ENCODE results near the gene HEMK1. TPM values are rescaled to one million over a fixed set of nuclear protein-coding genes. Genes with fewer than 3 reads are reported as not detected.

The HEMK1 gene
- total and polyA plus RNA-seq, 2 donors (not counting 1 experiment from before 2014, with no cell fraction given): 34.2 to 43.0 TPM

DNA sequence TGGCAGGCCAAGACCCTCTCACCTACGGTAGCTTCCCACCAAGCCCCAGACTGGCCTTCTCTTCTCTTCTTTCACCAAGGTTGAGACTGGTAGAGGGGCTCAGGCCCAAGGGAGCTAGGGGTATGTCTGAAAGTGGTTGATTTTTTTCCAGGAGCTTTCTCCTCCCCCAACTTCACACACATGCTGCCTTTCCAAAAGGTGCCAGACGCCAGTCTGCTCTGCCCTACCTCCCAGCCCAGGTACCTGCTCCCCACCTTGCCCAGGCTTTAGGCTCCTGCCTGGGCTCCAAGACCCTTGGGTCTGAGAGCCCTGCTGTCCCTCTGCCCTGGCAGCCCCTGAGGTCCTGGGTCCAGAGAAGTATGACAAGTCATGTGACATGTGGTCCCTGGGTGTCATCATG, 76.1 kb downstream of the HEMK1 start:
- no peaks in the 10 kb centered on the region for H3K27me3 ChIP-seq (replicated peaks in 1 of 4; ENCODE audit: control extremely low read depth in 1 of 4, control insufficient read depth in 3 of 4, insufficient read depth in 4 of 4, low read length in 3 of 4)
- WGBS (ENCODE audit: insufficient coverage): 88% methylated on average over 1 of the region's 2 CpGs
- Mint-ChIP-seq H3K4me1 (no peaks in the 10 kb centered on the region), H3K9me3 (ENCODE audit: insufficient read depth) (no peaks in the 10 kb centered on the region), H3K4me3 (no peak overlapping the region), H3K27me3 (no peaks in the 10 kb centered on the region), H3K27ac (no peak overlapping the region)
- ATAC-seq (ENCODE audit: low read depth): no peak
- ChIA-PET POLR2A (no interaction called here), CTCF (no interaction called here)
- H3K27ac ChIP-seq (ENCODE audit: low read length in 2 of 2): no peak overlapping the region
- peaks cover 0 to 59% of the 10 kb centered on the region in 2 experiments for H3K36me3 ChIP-seq (replicated peaks in 1 of 2; ENCODE audit: control extremely low read depth in 1 of 2, control insufficient read depth in 1 of 2, extremely low read depth in 1 of 2, insufficient read depth in 2 of 2, low read length in 1 of 2)
- H4K20me1 ChIP-seq (ENCODE audit: control insufficient read depth, insufficient read depth, low read length, poor library complexity, severe bottlenecking): no peaks in the 10 kb centered on the region
- no peak overlapping the region for H2AFZ ChIP-seq (ENCODE audit: insufficient read depth, low read depth, low read length, poor library complexity, severe bottlenecking)
- intact Hi-C loops (cut with micrococcal nuclease): no loop called here
- DNase-seq: no peak
- H3K79me2 ChIP-seq (ENCODE audit: control insufficient read depth, insufficient read depth, low read length): no peaks in the 10 kb centered on the region
- H3K9me3 ChIP-seq (ENCODE audit: control extremely low read depth in 1 of 3, control insufficient read depth in 2 of 3, insufficient read depth in 1 of 3, low read length in 2 of 3): no peaks in the 10 kb centered on the region
- no peak overlapping the region for H3K4me3 ChIP-seq (ENCODE audit: control extremely low read depth in 1 of 5, extremely low read depth in 1 of 5, insufficient read depth in 1 of 5, low read depth in 2 of 5, low read length in 4 of 5)
- H3K9ac ChIP-seq (ENCODE audit: low read length): no peak overlapping the region
- H3K4me2 ChIP-seq (replicated peaks; ENCODE audit: low read depth, low read length, poor library complexity, severe bottlenecking): no peak overlapping the region
- H3K4me1 ChIP-seq (ENCODE audit: control insufficient read depth in 2 of 2, insufficient read depth in 2 of 2, low read length in 2 of 2): no peaks in the 10 kb centered on the region
- TF ChIP-seq, protein P1, sequence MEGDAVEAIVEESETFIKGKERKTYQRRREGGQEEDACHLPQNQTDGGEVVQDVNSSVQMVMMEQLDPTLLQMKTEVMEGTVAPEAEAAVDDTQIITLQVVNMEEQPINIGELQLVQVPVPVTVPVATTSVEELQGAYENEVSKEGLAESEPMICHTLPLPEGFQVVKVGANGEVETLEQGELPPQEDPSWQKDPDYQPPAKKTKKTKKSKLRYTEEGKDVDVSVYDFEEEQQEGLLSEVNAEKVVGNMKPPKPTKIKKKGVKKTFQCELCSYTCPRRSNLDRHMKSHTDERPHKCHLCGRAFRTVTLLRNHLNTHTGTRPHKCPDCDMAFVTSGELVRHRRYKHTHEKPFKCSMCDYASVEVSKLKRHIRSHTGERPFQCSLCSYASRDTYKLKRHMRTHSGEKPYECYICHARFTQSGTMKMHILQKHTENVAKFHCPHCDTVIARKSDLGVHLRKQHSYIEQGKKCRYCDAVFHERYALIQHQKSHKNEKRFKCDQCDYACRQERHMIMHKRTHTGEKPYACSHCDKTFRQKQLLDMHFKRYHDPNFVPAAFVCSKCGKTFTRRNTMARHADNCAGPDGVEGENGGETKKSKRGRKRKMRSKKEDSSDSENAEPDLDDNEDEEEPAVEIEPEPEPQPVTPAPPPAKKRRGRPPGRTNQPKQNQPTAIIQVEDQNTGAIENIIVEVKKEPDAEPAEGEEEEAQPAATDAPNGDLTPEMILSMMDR (IDR thresholded peaks at IDR 0.05): no peak
- TF ChIP-seq EZH2 (IDR thresholded peaks at IDR 0.05; ENCODE audit: borderline replicate concordance, insufficient read depth, low read depth, low read length, poor library complexity, severe bottlenecking): no peak

Other genes with a start within 250 kb of the HEMK1 start
- gene HYAL2, start 246.8 kb upstream of the HEMK1 start, total RNA-seq: 2.8 and 4.2 TPM in 2 replicates
- gene HYAL2, start 246.8 kb upstream of the HEMK1 start, polyA plus RNA-seq: 2.5 and 5.1 TPM in 2 replicates
- 25.5 and 28.2 TPM in 2 replicates for gene TUSC2, start 241.3 kb upstream of the HEMK1 start, total RNA-seq
- gene TUSC2, start 241.3 kb upstream of the HEMK1 start, polyA plus RNA-seq: 24.0 and 29.3 TPM in 2 replicates
- 121 and 124 TPM in 2 replicates for gene RASSF1, start 228.7 kb upstream of the HEMK1 start, total RNA-seq
- 223 and 310 TPM in 2 replicates for gene RASSF1, start 228.7 kb upstream of the HEMK1 start, polyA plus RNA-seq
- gene ZMYND10, start 223.8 kb upstream of the HEMK1 start, total RNA-seq: 1.8 and 3.3 TPM in 2 replicates
- gene ZMYND10, start 223.8 kb upstream of the HEMK1 start, polyA plus RNA-seq: 2.4 and 3.4 TPM in 2 replicates
- gene NPRL2, start 218.7 kb upstream of the HEMK1 start, total RNA-seq: 29.6 and 31.3 TPM in 2 replicates
- gene NPRL2, start 218.7 kb upstream of the HEMK1 start, polyA plus RNA-seq: 64.6 and 64.9 TPM in 2 replicates
- gene CYB561D2, start 218.7 kb upstream of the HEMK1 start, total RNA-seq: 36.1 and 39.5 TPM in 2 replicates
- 58.6 and 78.9 TPM in 2 replicates for gene CYB561D2, start 218.7 kb upstream of the HEMK1 start, polyA plus RNA-seq
- gene TMEM115, start 210.0 kb upstream of the HEMK1 start, total RNA-seq: 26.2 and 27.2 TPM in 2 replicates
- 10.6 and 19.8 TPM in 2 replicates for gene TMEM115, start 210.0 kb upstream of the HEMK1 start, polyA plus RNA-seq
- 0.85 and 1.2 TPM in 2 replicates for gene CACNA2D2, start 65.9 kb upstream of the HEMK1 start, total RNA-seq
- 0.66 and 0.69 TPM in 2 replicates for gene CACNA2D2, start 65.9 kb upstream of the HEMK1 start, polyA plus RNA-seq
- gene C3orf18, start 1.8 kb upstream of the HEMK1 start, total RNA-seq: 14.2 and 14.3 TPM in 2 replicates
- gene C3orf18, start 1.8 kb upstream of the HEMK1 start, polyA plus RNA-seq: 12.1 and 15.4 TPM in 2 replicates
- gene CISH, start 42.3 kb downstream of the HEMK1 start, total RNA-seq: 2.3 and 2.4 TPM in 2 replicates
- 2.2 and 3.5 TPM in 2 replicates for gene CISH, start 42.3 kb downstream of the HEMK1 start, polyA plus RNA-seq
- gene MAPKAPK3, start 47.6 kb downstream of the HEMK1 start, total RNA-seq: 18.2 and 18.8 TPM in 2 replicates
- 16.8 and 17.8 TPM in 2 replicates for gene MAPKAPK3, start 47.6 kb downstream of the HEMK1 start, polyA plus RNA-seq
- gene DOCK3, start 105.4 kb downstream of the HEMK1 start, total RNA-seq: 0.17 and 0.30 TPM in 2 replicates
- 0.06 TPM in 2 replicates for gene DOCK3, start 105.4 kb downstream of the HEMK1 start, polyA plus RNA-seq

Data from B cell (primary cell).